Heart right ventricle (tissue), 16 donors: ENCODE results near the gene RNASE3. TPM values are rescaled to one million over a fixed set of nuclear protein-coding genes. Genes with fewer than 3 reads are reported as not detected.
"Not testable (repeated sequence)": the region's sequence is repeated elsewhere in the genome, so short reads cannot be mapped to it uniquely, and the experiment has no call there.

Source experiments
- ATAC-seq, 8 donors: fragments of 200-7000 bp; cut with Tn5 transposase; one replicate each; pipeline ENCODE4 v1.9.1; 2020; ENCODE audit warnings: mild to moderate bottlenecking in 8 of 8, moderate library complexity in 8 of 8, moderate number of reproducible peaks in 1 of 8
- DNase-seq, 2 donors: peaks; one replicate each; pipeline ENCODE4 v3.0.0-alpha.2; 2020
- H3K27ac ChIP-seq, 10 donors: fragments of 200-600 bp; sonication (generic) in 2 of 10; one replicate each; pipeline versions ENCODE4 v1.5.0 to v1.8.0; 2020 to 2022; ENCODE audit warnings: mild to moderate bottlenecking in 3 of 10
- H3K27me3 ChIP-seq, 7 donors: fragments of 200-600 bp; one replicate each; pipeline ENCODE4 v1.8.0; 2021 to 2022; ENCODE audit warnings: mild to moderate bottlenecking in 2 of 7
- H3K36me3 ChIP-seq, 9 donors: fragments of 200-600 bp; sonication (generic) in 1 of 9; one replicate each; pipeline versions ENCODE4 v1.5.0 to v1.8.0; 2020 to 2022; ENCODE audit warnings: mild to moderate bottlenecking in 2 of 9
- H3K4me1 ChIP-seq, 9 donors: fragments of 200-600 bp; sonication (generic) in 1 of 9; one replicate each; pipeline versions ENCODE4 v1.5.0 to v1.8.0; 2020 to 2022; ENCODE audit warnings: mild to moderate bottlenecking in 4 of 9
- H3K4me3 ChIP-seq, 10 donors: fragments of 200-600 bp; sonication (generic) in 2 of 10; one replicate each; pipeline versions ENCODE4 v1.5.0 to v1.8.0; 2020 to 2022; ENCODE audit warnings: mild to moderate bottlenecking in 7 of 10, moderate library complexity in 2 of 10
- H3K9me3 ChIP-seq, 11 donors: fragments of 200-600 bp in 10 of 11; sonication (generic) in 2 of 11; one replicate each; pipeline versions ENCODE4 v1.5.0 to v1.8.0; 2013 to 2022; ENCODE audit warnings: mild to moderate bottlenecking in 2 of 11, control low read depth in 1 of 11, moderate library complexity in 1 of 11
- WGBS, 2 donors: extraction: QIAGEN DNeasy Blood & Tissue Kit; methylation state at CpG; one replicate each; pipeline ENCODE4 v1.1.7; 2013; ENCODE audit warnings: inconsistent platforms in 1 of 2; 5-methylcytosine and 5-hydroxymethylcytosine counted together
- intact Hi-C, 10 donors: fragments of 100-400 bp; cut with DNase I; formaldehyde crosslinking; loops; one replicate each; pipeline versions ENCODE4 v1.11.1 to v1.14.2; 2022
- long read RNA-seq, 3 donors: library from polyadenylated mRNA; unstranded; transcript quantifications; one replicate each; pipeline ENCODE4 v2.0.0, GENCODE V29; 2020 to 2021
- polyA plus RNA-seq, 2 donors: library from polyadenylated mRNA; stranded (reverse); fragments of 200-250 nt; gene quantifications; one replicate each; pipeline ENCODE4 v1.2.3, GENCODE V29; 2013
- total RNA-seq, 10 donors: library from RNA; stranded (reverse); fragmentation: NEBNext Ultra II Directional in 3 of 10; extraction: Animal tissue kit (Norgen Biotek cat#: 25700) in 3 of 10; gene quantifications; one replicate each; pipeline versions ENCODE4 v1.2.1 to v1.2.4, GENCODE V29; 2021 to 2023
- TF ChIP-seq, protein P1 (sequence below), 9 donors: fragments of 200-600 bp; sonication (generic) in 2 of 9; IDR thresholded peaks; one replicate each; pipeline versions ENCODE4 v1.5.0 to v1.8.0; 2021 to 2022; ENCODE audit warnings: antibody characterized with exemption in 9 of 9, mild to moderate bottlenecking in 5 of 9, moderate library complexity in 1 of 9
- donor health status: Arrhythmogenic right ventricular cardiomyopathy.
- donor health status: ischemic (EF 13 %, LVEDD 7.1; RV severe dilation, severe dysfunction).
- donor health status: healthy with polysubstance abuse.
- donor health status: DM: no; HTN: yes; CAD: no.
- donor health status: DM: no; HTN: no; CAD: no.
- donor health status: ischemic (EF 25% LVEDD 6.9; RV normal size, moderate dysfunction).
- donor health status: ischemic (EF 25% LVEDD 5.7; RV mildly dilated, moderate dysfunction).
- donor health status: healthy.
- donor health status: DM: yes; HTN: yes; CAD: no.
- donor health status: Ischemic cardiomyopathy.
- donor health status: ischemic (EF 35%, LVEDD 5.7; RV mildly dilated, moderate dysfunction).
- donor health status: nonischemic (EF 11% LVEDD 7.7; RV severe dilation, severe dysfunction).
- donor health status: DM: yes; HTN: yes; CAD: no.
- donor health status: PGD.
- donor health status: ischemic (EF 29% LVEDD 5.4; RV normal size, mild dysfunction).
- donor health status: nonischemic (EF 23%, LVEDD 6.1; RV moderate dilation, normal function).

Gene RNASE3
- total RNA-seq (not detected), polyA plus RNA-seq (under 1 TPM in 1 of 2 donors, not detected in 1; 0.06 TPM)
- long read RNA-seq, donor 1 = 0 reads
- long read RNA-seq, donor 2 = 0 reads
- long read RNA-seq, donor 3 = 0 reads

- H3K36me3 ChIP-seq, H3K9me3 ChIP-seq, H3K4me1 ChIP-seq, H3K27me3 ChIP-seq, H3K27ac ChIP-seq, H3K4me3 ChIP-seq, DNase-seq, ATAC-seq: not testable (repeated sequence)
- intact Hi-C loops = loop anchor here in 1 of 10 donors (5.0 kb wide), 1 partner anchor 46 kb away; no protein-coding TSS in a partner anchor
- 74 to 75% methylated on average over 10 to 11 of the region's 11 CpGs for WGBS, 2 donors
Measured at GRCh38 chr14:20891126-20891825, at the start of gene RNASE3. TSS of gene RNASE3 (plus strand) at chr14:20891385. CDS start at chr14:20891687, 302 bp downstream.

- Histone ChIP-seq H3K27me3 (peaks cover 0 to 7% (median 0%) of the 10 kb centered on the region in 7 donors), H3K9me3 (no peaks in the 10 kb centered on the region), H3K4me3 (no peak overlapping the region), H3K36me3 (no peaks in the 10 kb centered on the region), H3K27ac (peak overlapping the region in 1 of 10 donors; percentile 34), H3K4me1 (peaks cover 0 to 14% (median 0%) of the 10 kb centered on the region in 9 donors)
- intact Hi-C loops = no loop called here
- no peak for DNase-seq
- WGBS, 2 donors = 78 to 96% methylated on average over 6 of the region's 6 CpGs
- TF ChIP-seq, protein P1, sequence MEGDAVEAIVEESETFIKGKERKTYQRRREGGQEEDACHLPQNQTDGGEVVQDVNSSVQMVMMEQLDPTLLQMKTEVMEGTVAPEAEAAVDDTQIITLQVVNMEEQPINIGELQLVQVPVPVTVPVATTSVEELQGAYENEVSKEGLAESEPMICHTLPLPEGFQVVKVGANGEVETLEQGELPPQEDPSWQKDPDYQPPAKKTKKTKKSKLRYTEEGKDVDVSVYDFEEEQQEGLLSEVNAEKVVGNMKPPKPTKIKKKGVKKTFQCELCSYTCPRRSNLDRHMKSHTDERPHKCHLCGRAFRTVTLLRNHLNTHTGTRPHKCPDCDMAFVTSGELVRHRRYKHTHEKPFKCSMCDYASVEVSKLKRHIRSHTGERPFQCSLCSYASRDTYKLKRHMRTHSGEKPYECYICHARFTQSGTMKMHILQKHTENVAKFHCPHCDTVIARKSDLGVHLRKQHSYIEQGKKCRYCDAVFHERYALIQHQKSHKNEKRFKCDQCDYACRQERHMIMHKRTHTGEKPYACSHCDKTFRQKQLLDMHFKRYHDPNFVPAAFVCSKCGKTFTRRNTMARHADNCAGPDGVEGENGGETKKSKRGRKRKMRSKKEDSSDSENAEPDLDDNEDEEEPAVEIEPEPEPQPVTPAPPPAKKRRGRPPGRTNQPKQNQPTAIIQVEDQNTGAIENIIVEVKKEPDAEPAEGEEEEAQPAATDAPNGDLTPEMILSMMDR (IDR thresholded peaks at IDR 0.05) = no peak
- ATAC-seq = no peak
Measured at GRCh38 chr14:20846560-20846959, 44.6 kb upstream of the RNASE3 start.

DNA sequence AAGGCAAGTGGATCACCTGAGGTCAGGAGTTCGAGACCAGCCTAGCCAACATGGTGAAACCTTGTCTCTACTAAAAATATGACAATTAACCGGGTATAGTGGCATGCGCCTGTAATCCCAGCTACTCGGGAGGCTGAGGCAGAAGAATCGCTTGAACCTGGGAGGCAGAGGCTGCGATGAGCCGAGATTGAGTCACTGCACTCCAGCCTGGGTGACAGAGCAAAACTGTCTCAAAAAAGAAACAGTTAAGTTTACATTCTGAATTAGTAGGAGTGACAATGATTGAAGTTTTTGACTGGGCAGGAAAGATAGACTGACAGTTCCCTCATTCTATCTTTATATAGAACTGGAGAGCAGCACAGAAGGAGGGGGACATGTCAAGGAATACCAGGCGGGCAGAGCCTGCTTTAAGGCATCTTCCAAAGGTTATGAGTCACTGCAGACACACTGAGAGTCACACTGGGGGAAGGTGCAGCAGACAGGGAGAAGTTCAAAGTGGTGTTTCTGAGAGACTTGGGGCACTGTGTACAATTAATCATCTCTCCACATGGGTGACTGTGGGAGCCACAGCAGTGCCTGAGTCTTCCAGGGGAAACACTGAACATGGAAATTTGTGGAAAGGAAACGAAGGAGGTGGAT, 42.8 kb upstream of the RNASE3 start:
- intact Hi-C loops = no loop called here
- no peaks in the 10 kb centered on the region for H3K36me3 ChIP-seq

GRCh38 chr14:20848955-20849570, 42.1 kb upstream of the RNASE3 start:
- DNase-seq (no peak), ATAC-seq (no peak)
- Histone ChIP-seq H3K27ac (peak overlapping the region in 1 of 10 donors; percentile 1), H3K27me3 (peaks cover 0 to 7% (median 0%) of the 10 kb centered on the region in 7 donors), H3K4me3 (no peak overlapping the region), H3K4me1 (peaks cover 0 to 14% (median 0%) of the 10 kb centered on the region in 9 donors), H3K36me3 (no peaks in the 10 kb centered on the region), H3K9me3 (no peaks in the 10 kb centered on the region)
- TF ChIP-seq, protein P1 (IDR thresholded peaks at IDR 0.05) = no peak
- whole genome bisulfite sequencing, 2 donors = 49 to 63% methylated on average over 4 of the region's 4 CpGs
- intact Hi-C loops = no loop called here

More for the DNA sequence above, 42.8 kb upstream of the RNASE3 start:
- H3K4me3 ChIP-seq = no peak overlapping the region
- H3K9me3 ChIP-seq = no peaks in the 10 kb centered on the region
- WGBS, 2 donors = 80 to 83% methylated on average over 9 of the region's 9 CpGs
- H3K27ac ChIP-seq = peak overlapping the region in 1 of 10 donors; percentile 1
- peak in 2 of 8 donors; percentile 22 to 27 for ATAC-seq
- H3K4me1 ChIP-seq = peaks cover 0 to 14% (median 0%) of the 10 kb centered on the region in 9 donors
- DNase-seq = no peak
- TF ChIP-seq, protein P1 (IDR thresholded peaks at IDR 0.05) = no peak
- H3K27me3 ChIP-seq = peaks cover 0 to 7% (median 0%) of the 10 kb centered on the region in 7 donors
